Measurements from ENCODE around the gene GRM4.

The GRM4 gene

DNA sequence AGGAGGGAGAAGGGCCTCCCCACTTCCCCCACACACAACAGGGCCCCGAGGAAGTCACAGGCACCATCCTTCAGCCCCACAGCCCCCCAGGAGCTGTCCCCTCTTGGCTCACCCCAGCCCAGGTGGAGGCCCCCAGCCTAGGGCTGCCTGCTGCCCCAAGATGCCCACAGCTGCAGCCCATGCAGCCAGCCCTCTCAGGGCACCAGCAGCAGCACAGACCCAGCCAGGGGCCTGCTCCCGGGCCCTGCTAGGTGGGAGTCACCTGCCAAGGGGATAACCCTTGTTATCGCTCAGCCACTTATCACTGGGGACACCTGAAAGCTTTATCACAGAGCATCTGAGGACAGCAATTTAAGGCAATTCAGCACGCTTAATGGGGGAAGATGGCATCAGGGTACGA is 55.0 kb downstream of the GRM4 start:
- TF ChIP-seq CTCF (IDR thresholded peaks at IDR 0.05; ENCODE audit: low read depth, low read length), result no peak
- no peak for DNase-seq (ENCODE audit: extremely low read depth, low read depth)

- DNase-seq (ENCODE audit: extremely low read depth, low read depth), result no peak
- no peak for TF ChIP-seq CTCF (IDR thresholded peaks at IDR 0.05; ENCODE audit: low read depth, low read length)
Observed at GRCh38 chr6:34090529-34090928, 55.4 kb downstream of the GRM4 start.

GRCh38 chr6:34086558-34086957 is 59.3 kb downstream of the GRM4 start:
- TF ChIP-seq CTCF (IDR thresholded peaks at IDR 0.05; ENCODE audit: low read depth, low read length), result no peak
- no peak for DNase-seq (ENCODE audit: extremely low read depth, low read depth)

DNA sequence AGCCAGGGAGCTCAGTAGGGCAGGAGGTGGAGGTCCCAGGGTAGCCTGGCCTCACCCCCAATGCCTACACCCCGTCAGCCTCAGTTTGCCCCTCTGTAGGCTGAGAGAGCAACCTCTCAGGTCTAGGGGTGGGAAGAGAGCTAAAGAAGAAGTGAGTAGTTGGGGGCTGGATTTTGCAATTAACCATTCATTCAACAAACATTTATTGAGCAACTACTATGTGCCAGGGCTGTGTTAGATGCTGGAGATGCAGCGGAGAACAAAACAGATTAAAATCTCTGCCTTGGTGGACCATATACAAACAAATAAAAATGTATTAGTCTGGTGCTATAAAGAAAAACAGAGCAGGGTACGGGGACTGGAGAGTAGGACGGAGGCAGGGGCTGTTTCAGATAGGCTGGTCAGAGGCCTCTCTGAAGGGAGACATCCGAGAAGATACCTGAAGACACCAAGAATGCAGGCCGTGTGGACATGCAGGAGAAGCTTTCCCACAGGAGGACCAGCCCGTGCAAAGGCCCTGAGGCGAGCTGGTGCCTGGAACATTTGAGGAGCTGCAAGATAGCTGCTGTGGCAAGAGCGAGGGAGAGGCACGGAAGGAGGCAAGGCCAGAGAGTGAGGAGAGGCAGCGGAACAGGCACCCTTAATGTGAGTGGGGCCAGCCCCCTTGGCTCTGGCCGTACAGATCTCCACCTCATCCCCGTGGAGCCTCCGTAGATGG is 60.3 kb downstream of the GRM4 start:
- no peak for DNase-seq (ENCODE audit: extremely low read depth, low read depth)
- TF ChIP-seq CTCF (IDR thresholded peaks at IDR 0.05; ENCODE audit: low read depth, low read length), result no peak

- no peak for TF ChIP-seq CTCF (IDR thresholded peaks at IDR 0.05; ENCODE audit: low read depth, low read length)
- no peak for DNase-seq (ENCODE audit: extremely low read depth, low read depth)
Observed at GRCh38 chr6:34084591-34085290, 61.1 kb downstream of the GRM4 start.

DNA sequence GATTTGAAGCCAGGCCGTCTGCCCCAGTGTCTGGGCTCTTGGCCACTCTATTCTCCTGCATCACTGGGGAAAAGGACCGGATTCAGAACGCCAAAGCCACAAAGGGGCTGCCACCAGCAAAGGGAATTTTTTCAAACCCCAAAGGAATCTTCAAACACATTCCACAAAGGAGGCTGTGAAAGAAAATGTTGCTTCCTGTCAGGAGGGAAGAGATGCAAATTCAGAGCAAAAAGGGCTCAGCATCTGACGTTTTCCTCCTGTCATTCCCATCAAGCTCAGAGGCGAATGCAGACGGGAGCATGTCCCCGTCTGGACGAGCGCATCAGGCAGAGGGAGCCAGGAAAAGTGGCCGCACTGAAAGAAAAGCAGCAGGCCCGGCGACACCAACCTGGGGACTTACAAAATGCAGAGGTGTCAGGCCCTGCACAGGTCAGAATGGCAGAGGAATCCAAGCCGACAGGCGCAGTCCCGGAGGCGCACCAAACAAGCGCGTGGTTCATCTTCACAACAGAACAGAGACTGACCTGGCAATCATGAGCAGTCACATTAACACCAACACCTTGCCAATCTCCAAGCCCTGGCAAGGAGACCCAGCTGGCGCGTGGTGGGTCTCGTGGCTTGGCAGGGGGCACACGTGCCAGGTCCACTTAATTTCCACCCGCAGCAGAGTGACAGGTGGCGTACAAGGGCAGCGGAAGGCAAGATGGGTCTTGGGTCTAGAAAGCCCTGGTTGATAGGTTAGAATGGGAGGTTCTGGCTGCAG is 62.8 kb downstream of the GRM4 start:
- no peak for DNase-seq (ENCODE audit: extremely low read depth, low read depth)
- no peak for TF ChIP-seq CTCF (IDR thresholded peaks at IDR 0.05; ENCODE audit: low read depth, low read length)

DNA sequence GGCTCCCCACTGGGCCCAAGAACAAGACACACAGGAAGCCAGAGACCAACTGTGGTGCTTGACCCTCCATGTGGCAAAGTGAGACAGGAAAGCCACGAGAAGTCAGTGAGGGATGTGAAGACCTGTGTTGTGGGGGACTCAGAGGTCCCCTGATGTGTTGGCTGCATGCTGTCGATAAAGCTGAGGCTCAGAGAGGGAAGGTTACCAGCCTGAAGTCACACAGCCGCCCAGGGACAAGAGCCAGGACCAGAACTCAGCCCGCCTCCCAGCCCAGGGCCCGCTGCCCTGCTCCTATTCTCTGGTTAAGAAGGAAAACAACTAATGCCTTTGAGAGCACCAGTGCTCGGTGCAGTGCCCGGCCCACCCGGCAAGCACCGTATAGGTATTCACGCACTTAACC is 63.5 kb downstream of the GRM4 start:
- DNase-seq (ENCODE audit: extremely low read depth, low read depth), result no peak
- no peak for TF ChIP-seq CTCF (IDR thresholded peaks at IDR 0.05; ENCODE audit: low read depth, low read length)
